K562 (cell line): ENCODE data around the gene GSS. TPM values are rescaled to one million over a fixed set of nuclear protein-coding genes. Genes with fewer than 3 reads are reported as not detected.

Source experiments
- ATAC-seq: fragments of 200-7000 bp; cut with Tn5 transposase; 3 replicates; pipeline ENCODE4 v1.9.1; 2020; ENCODE audit warnings: moderate library complexity
- BruUV-seq: library from RNA; stranded (reverse); fragments of 400-500 nt; replicated peaks from 2 replicates; lab custom pipeline; 2021; lab: Mats Ljungman, UMichigan
- CTCF ChIA-PET: fragments of 300-600 bp; formaldehyde crosslinking; extraction: SDS; loops from one replicate; lab custom pipeline; 2021; ENCODE audit warnings: low intra/inter-chr PET ratio; lab: Yijun Ruan, JAX
- POLR2A ChIA-PET: fragments of 300-600, 350-650 bp; sonication (Branson Sonifier 250); formaldehyde crosslinking; extraction: SDS; loops from one replicate; lab custom pipeline; 2021; ENCODE audit warnings: antibody characterized with exemption, inconsistent platforms; lab: Yijun Ruan, JAX
- DNase-seq, 4 experiments: peaks; one replicate each; pipeline versions ENCODE4 v3.0.0 to v3.0.0-alpha.2; 2011 to 2018; ENCODE audit warnings: low spot score in 3 of 4, mixed read lengths in 3 of 4; ENCODE audit errors: extremely low read depth in 1 of 4
- FAIRE-seq: peaks from 2 replicates; lab custom pipeline; 2011; peaks lifted over from hg19 to GRCh38; lab: Jason Lieb, UNC
- H2AFZ ChIP-seq: 2 replicates; pipeline ENCODE4 v1.6.0; 2011; ENCODE audit warnings: low read depth, low read length, control low read depth, inconsistent platforms
- H3K27ac ChIP-seq: fragments of 200-600 bp; 3 replicates; pipeline ENCODE4 v1.8.0; 2011; ENCODE audit warnings: low read depth, mild to moderate bottlenecking, control low read depth, inconsistent platforms, low read length, moderate library complexity, mixed read lengths; ENCODE audit errors: extremely low read depth
- H3K27me3 ChIP-seq, 2 experiments: fragments of 300-600 bp in 1 of 2; 2 replicates in 1 of 2; 3 replicates in 1 of 2; pipeline versions ENCODE4 v1.6.0 to v1.8.0; 2011; ENCODE audit warnings: inconsistent platforms in 2 of 2, low read length in 2 of 2, mild to moderate bottlenecking in 1 of 2, mixed read lengths in 1 of 2, moderate library complexity in 1 of 2; ENCODE audit not compliant: control insufficient read depth in 2 of 2, insufficient read depth in 2 of 2
- H3K36me3 ChIP-seq: fragments of 300-600 bp; 3 replicates; pipeline ENCODE4 v1.8.0; 2011; ENCODE audit warnings: mild to moderate bottlenecking, low read length, inconsistent platforms; ENCODE audit not compliant: control insufficient read depth, insufficient read depth
- H3K4me1 ChIP-seq, 2 experiments: fragments of 200-600 bp in 1 of 2; replicated peaks in 1 of 2; 2 replicates in 1 of 2; 3 replicates in 1 of 2; pipeline versions ENCODE4 v1.5.1 to v1.8.0; 2011; ENCODE audit warnings: inconsistent platforms in 2 of 2, low read length in 2 of 2, mild to moderate bottlenecking in 1 of 2, mixed read lengths in 1 of 2, moderate library complexity in 1 of 2; ENCODE audit not compliant: control insufficient read depth in 2 of 2, insufficient read depth in 2 of 2
- H3K4me2 ChIP-seq: 2 replicates; pipeline ENCODE4 v1.6.1; 2011; ENCODE audit warnings: low read length, control low read depth, inconsistent platforms, mixed read lengths; ENCODE audit not compliant: insufficient read depth
- H3K4me3 ChIP-seq: fragments of 200-600 bp; sonication (generic), shearing (Covaris generic); 2 replicates; pipeline ENCODE4 v1.5.1; 2016; ENCODE audit warnings: control low read depth, inconsistent platforms
- H3K79me2 ChIP-seq: fragments of 200-600 bp; 3 replicates; pipeline ENCODE4 v1.8.0; 2011; ENCODE audit warnings: low read length, inconsistent platforms; ENCODE audit not compliant: control insufficient read depth, insufficient read depth
- H3K9ac ChIP-seq, 2 experiments: 2 replicates each; pipeline versions ENCODE4 v1.6.0 to v1.6.1; 2011; ENCODE audit warnings: low read depth in 2 of 2, low read length in 2 of 2, control low read depth in 1 of 2, inconsistent platforms in 1 of 2, mild to moderate bottlenecking in 1 of 2, mixed read lengths in 1 of 2; ENCODE audit not compliant: insufficient read depth in 1 of 2
- H3K9me1 ChIP-seq: one replicate; pipeline ENCODE4 v1.6.0; 2011; ENCODE audit warnings: inconsistent platforms, mild to moderate bottlenecking, low read length, moderate library complexity; ENCODE audit not compliant: control insufficient read depth, insufficient read depth
- H3K9me3 ChIP-seq: replicated peaks from 2 replicates; pipeline ENCODE4 v1.5.1; 2011; ENCODE audit warnings: low read depth, low read length, inconsistent platforms; ENCODE audit not compliant: control insufficient read depth, insufficient read depth
- H4K20me1 ChIP-seq: replicated peaks from 2 replicates; pipeline ENCODE4 v1.6.1; 2011; ENCODE audit warnings: low read length, inconsistent platforms, mixed read lengths; ENCODE audit not compliant: control insufficient read depth, insufficient read depth
- ARHGAP35 ChIP-seq: fragments of 450-650 bp; IDR thresholded peaks from 2 replicates; pipeline ENCODE4 v1.6.1; 2018; ENCODE audit not compliant: partially characterized antibody
- CEBPG ChIP-seq, 3 experiments: fragments of 200-800 bp in 1 of 3; sonication (Bioruptor generic) in 1 of 3; sonication (generic) in 1 of 3; formaldehyde crosslinking in 1 of 3; IDR thresholded peaks in 2 of 3; conservative IDR thresholded peaks in 1 of 3; 2 replicates each; pipeline versions ENCODE4 v1.6.1 to v1.8.0; 2016 to 2022; ENCODE audit warnings: missing compliant biosample characterization in 2 of 3, missing genetic modification characterization in 2 of 3, mild to moderate bottlenecking in 1 of 3, missing genetic modification reagents in 1 of 3
- FOXJ3 ChIP-seq: sonication (generic); formaldehyde crosslinking; IDR thresholded peaks from 2 replicates; pipeline ENCODE4 v1.4.0; 2020; ENCODE audit warnings: mild to moderate bottlenecking, missing genetic modification reagents
- MIER1 ChIP-seq: fragments of 450-650 bp; IDR thresholded peaks from 2 replicates; pipeline ENCODE4 v1.6.1; 2016; ENCODE audit warnings: antibody characterized with exemption, mild to moderate bottlenecking, low read depth
- PCBP1 ChIP-seq: fragments of 200-400 bp; formaldehyde crosslinking; IDR thresholded peaks from 2 replicates; pipeline ENCODE4 v1.6.1; 2018; ENCODE audit warnings: mild to moderate bottlenecking, low read depth, low read length; ENCODE audit not compliant: poor library complexity, severe bottlenecking
- ZBED1 ChIP-seq: IDR thresholded peaks from 2 replicates; pipeline ENCODE4 v1.6.1; 2014
- ZBTB1 ChIP-seq: sonication (generic); formaldehyde crosslinking; IDR thresholded peaks from 2 replicates; pipeline ENCODE4 v1.8.1; 2023; ENCODE audit warnings: missing genetic modification reagents, low read depth, mild to moderate bottlenecking, borderline replicate concordance
- ZNF146 ChIP-seq: IDR thresholded peaks from one replicate; pipeline ENCODE4 v1.6.1; 2018; ENCODE audit warnings: missing compliant biosample characterization; ENCODE audit not compliant: unreplicated experiment
- ZNF316 ChIP-seq: fragments of 450-650 bp; IDR thresholded peaks from 2 replicates; pipeline ENCODE4 v1.6.1; 2016
- ZNF766 ChIP-seq: fragments of 200-800 bp; sonication (Bioruptor generic); conservative IDR thresholded peaks from 2 replicates; pipeline ENCODE4 v1.6.1; 2016; ENCODE audit warnings: missing genetic modification characterization, missing compliant biosample characterization
- WGBS: fragments of 100-300 bp; shearing (Covaris generic); methylation state at CpG from one replicate; pipeline ENCODE4 v1.1.6; 2016; ENCODE audit warnings: low coverage, mixed read lengths; ENCODE audit not compliant: insufficient coverage; ENCODE audit errors: missing lambda C conversion rate; 5-methylcytosine and 5-hydroxymethylcytosine counted together
- in situ Hi-C: fragments of 300-500 bp; cut with MboI; formaldehyde crosslinking; loops from 4 replicates; pipeline ENCODE4 v1.15.0; 2018; ENCODE audit warnings: inconsistent platforms, mixed read lengths
- intact Hi-C: fragments of 100-400 bp; cut with micrococcal nuclease; formaldehyde crosslinking; loops from 2 replicates; pipeline ENCODE4 v1.14.2; 2022
- polyA plus RNA-seq, 8 experiments: library from polyadenylated mRNA; depleted of rRNA in 4 of 8; stranded (reverse) in 5 of 8; unstranded in 3 of 8; fragments of >200 nt; fragmentation: Nextera tagmentation in 2 of 8; fragmentation: Illumina TruSeq in 1 of 8; extraction: Ambion mirVana in 2 of 8; extraction: Trizol in 1 of 8; gene quantifications; 2 replicates each; pipeline versions ENCODE4 v1.2.1 to v1.2.3, GENCODE V29; 2011 to 2014; ENCODE audit warnings: inconsistent platforms in 1 of 8, missing spikeins in 1 of 8
- total RNA-seq, 7 experiments: library from RNA; depleted of rRNA in 6 of 7; stranded (reverse); fragments of >200 nt in 6 of 7; fragmentation: Illumina TruSeq in 2 of 7; extraction: Trizol in 2 of 7; gene quantifications; 2 replicates each; pipeline versions ENCODE4 v1.2.1 to v1.2.3, GENCODE V29; 2011 to 2021; ENCODE audit warnings: low replicate concordance in 1 of 7

Gene GSS
- total and polyA plus RNA-seq, 9 of the 15 experiments (the other 6 are each of a cell fraction or from before 2014, with no cell fraction given) = 18.4 to 165 (median 89.4) TPM

- Histone ChIP-seq H3K4me2 (no peak overlapping the region), H3K27me3 (no peaks in the 10 kb centered on the region)
- no peak for ATAC-seq
Observed at GRCh38 chr20:34923414-34923813, 32.2 kb downstream of the GSS start.

GRCh38 chr20:34922654-34923381 lies 32.8 kb downstream of the GSS start:
- Histone ChIP-seq H3K9me3 (peaks cover 7% of the 10 kb centered on the region), H3K36me3 (peaks cover 97% of the 10 kb centered on the region), H3K4me1 (no peaks in the 10 kb centered on the region; a peak in 1 of 5 replicates), H3K27ac (no peak overlapping the region), H3K9me1 (no peaks in the 10 kb centered on the region), H3K27me3 (no peaks in the 10 kb centered on the region), H3K4me2 (no peak overlapping the region), H3K79me2 (no peaks in the 10 kb centered on the region), H4K20me1 (no peaks in the 10 kb centered on the region), H2AFZ (no peak overlapping the region), H3K9ac (no peak overlapping the region), H3K4me3 (no peak overlapping the region)
- in situ Hi-C loops (no loop called here), intact Hi-C loops (no loop called here)
- no peak for DNase-seq
- no peak for FAIRE-seq
- ATAC-seq = no peak
- TF ChIP-seq ZBTB1 (CRISPR knock-in tag) (no peak), CEBPG (CRISPR knock-in tag; IDR thresholded peaks at IDR 0.05) (no peak), CEBPG (tag; conservative IDR thresholded peaks at IDR 0.05 in 1 of 2, IDR thresholded peaks at IDR 0.05 in 1 of 2) (peak in 1 of 2 experiments; percentile 22; a peak in 1 of 4 replicates)
- POLR2A ChIA-PET = interaction anchor here (0.6 to 1.1 kb wide), 3 partner anchors 9 to 585 kb away, joined by 3 read pairs; no protein-coding TSS in a partner anchor
- 94% methylated on average over 5 of the region's 5 CpGs for WGBS
- CTCF ChIA-PET = interaction anchor here (0.5 kb wide), 1 partner anchor 11 kb away, joined by 3 read pairs; no protein-coding TSS in a partner anchor
- BruUV-seq = TSS peak; percentile 37

More at GRCh38 chr20:34923414-34923813, 32.2 kb downstream of the GSS start:
- no peak overlapping the region for H2AFZ ChIP-seq
- H3K79me2 ChIP-seq = no peaks in the 10 kb centered on the region
- H3K9me3 ChIP-seq = peaks cover 7% of the 10 kb centered on the region
- no peak for FAIRE-seq
- H3K27ac ChIP-seq = no peak overlapping the region
- no TSS peak for BruUV-seq
- in situ Hi-C loops (no loop called here), intact Hi-C loops (no loop called here)
- ChIA-PET POLR2A (interaction anchor here (0.6 to 1.1 kb wide), 2 partner anchors 8 to 10 kb away, joined by 3 read pairs; no protein-coding TSS in a partner anchor), CTCF (no interaction called here)
- no peak overlapping the region for H3K9ac ChIP-seq
- TF ChIP-seq ZNF766 (CRISPR knock-in tag) = peak; percentile 92
- no peak for TF ChIP-seq ZBED1
- TF ChIP-seq ZNF316 = peak; percentile 61
- no peak for TF ChIP-seq MIER1
- TF ChIP-seq ZNF146 (CRISPR knock-in tag) = no peak
- no peak for TF ChIP-seq FOXJ3 (CRISPR knock-in tag)
- TF ChIP-seq ARHGAP35 = no peak
- no peak for TF ChIP-seq PCBP1
- H3K36me3 ChIP-seq = peaks cover 97% of the 10 kb centered on the region
- no peaks in the 10 kb centered on the region for H3K9me1 ChIP-seq
- DNase-seq = no peak
- H3K4me3 ChIP-seq = no peak overlapping the region
- H3K4me1 ChIP-seq = no peaks in the 10 kb centered on the region; a peak in 1 of 5 replicates
- WGBS = 82% methylated on average over 1 of the region's 2 CpGs
- H4K20me1 ChIP-seq = no peaks in the 10 kb centered on the region
